Neural cell (in vitro differentiated cells): Measurements from ENCODE around the gene GTF2H3. TPM values are rescaled to one million over a fixed set of nuclear protein-coding genes. Genes with fewer than 3 reads are reported as not detected.

Experiments used
- H2AFZ ChIP-seq: fragments of 200-600, 300-800 bp; sonication (generic), shearing (Covaris generic); 2 replicates; pipeline ENCODE4 v1.6.0; 2014; ENCODE audit warnings: low read depth, mild to moderate bottlenecking, antibody characterized with exemption, low read length, moderate library complexity
- H3F3A ChIP-seq: fragments of 200-600 bp; shearing (Covaris generic); 2 replicates; pipeline ENCODE4 v1.6.1; 2016; ENCODE audit warnings: mild to moderate bottlenecking, moderate library complexity, mixed read lengths, antibody characterized with exemption, low read length; ENCODE audit not compliant: insufficient read depth, poor library complexity, severe bottlenecking
- H3K27ac ChIP-seq: fragments of 200-600, 300-800 bp; sonication (generic), shearing (Covaris generic); 2 replicates; pipeline ENCODE4 v1.5.1; 2014; ENCODE audit warnings: mild to moderate bottlenecking, low read length, moderate library complexity
- H3K27me3 ChIP-seq: fragments of 300-800, 200-600 bp; sonication (generic), shearing (Covaris generic); 2 replicates; pipeline ENCODE4 v1.6.0; 2014; ENCODE audit warnings: mild to moderate bottlenecking, low read depth, low read length, moderate library complexity; ENCODE audit not compliant: insufficient read depth
- H3K36me3 ChIP-seq: fragments of 300-800, 200-600 bp; sonication (generic), shearing (Covaris generic); 2 replicates; pipeline ENCODE4 v1.5.1; 2014; ENCODE audit warnings: mild to moderate bottlenecking, antibody characterized with exemption, low read length, moderate library complexity; ENCODE audit not compliant: insufficient read depth
- H3K4me2 ChIP-seq: fragments of 300-800, 200-600 bp; sonication (generic), shearing (Covaris generic); 2 replicates; pipeline ENCODE4 v1.6.0; 2014; ENCODE audit warnings: mild to moderate bottlenecking, low read length
- H3K4me3 ChIP-seq: fragments of 300-800, 200-600 bp; sonication (generic), shearing (Covaris generic); 2 replicates; pipeline ENCODE4 v1.5.1; 2014; ENCODE audit warnings: mild to moderate bottlenecking, low read length, moderate library complexity
- H3K79me2 ChIP-seq: fragments of 200-600 bp; shearing (Covaris generic); replicated peaks from 2 replicates; pipeline ENCODE4 v1.6.0; 2014; ENCODE audit warnings: mild to moderate bottlenecking, low read length, moderate library complexity; ENCODE audit not compliant: insufficient read depth
- H3K9ac ChIP-seq: fragments of 300-800, 200-600 bp; sonication (generic), shearing (Covaris generic); 2 replicates; pipeline ENCODE4 v1.6.1; 2016; ENCODE audit warnings: mild to moderate bottlenecking, low read length, mixed read lengths
- H3K9me2 ChIP-seq: fragments of 200-600 bp; shearing (Covaris generic); 2 replicates; pipeline ENCODE4 v1.6.1; 2016; ENCODE audit warnings: mild to moderate bottlenecking, low read length, mixed read lengths; ENCODE audit not compliant: insufficient read depth
- H3K9me3 ChIP-seq: fragments of 200-600, 300-800 bp; sonication (generic), shearing (Covaris generic); 2 replicates; pipeline ENCODE4 v1.6.1; 2016; ENCODE audit warnings: mild to moderate bottlenecking, mixed run types, low read length, moderate library complexity, mixed read lengths
- H4K20me1 ChIP-seq: fragments of 200-600 bp; shearing (Covaris generic); 2 replicates; pipeline ENCODE4 v1.6.1; 2016; ENCODE audit warnings: mild to moderate bottlenecking, mixed run types; ENCODE audit not compliant: insufficient read depth
- EZH2 ChIP-seq: fragments of 200-600, 300-800 bp; shearing (Covaris generic), sonication (generic); IDR thresholded peaks from 2 replicates; pipeline ENCODE4 v1.6.1; 2014; ENCODE audit warnings: antibody characterized with exemption, low read length, borderline replicate concordance, mild to moderate bottlenecking; ENCODE audit not compliant: insufficient read depth, poor library complexity, severe bottlenecking
- RAD21 ChIP-seq: fragments of 450-650 bp; conservative IDR thresholded peaks from 2 replicates; pipeline ENCODE4 v1.6.1; 2014; ENCODE audit warnings: antibody characterized with exemption, mild to moderate bottlenecking, moderate library complexity
- SMC3 ChIP-seq: fragments of 450-650 bp; conservative IDR thresholded peaks from 2 replicates; pipeline ENCODE4 v1.6.1; 2014; ENCODE audit warnings: antibody characterized with exemption, mild to moderate bottlenecking, moderate library complexity; ENCODE audit not compliant: poor library complexity
- polyA plus RNA-seq: library from polyadenylated mRNA; depleted of rRNA; stranded (reverse); fragments of >200 nt; gene quantifications from 2 replicates; pipeline ENCODE4 v1.2.3, GENCODE V29; 2014
- small RNA-seq, 3 experiments: library from RNA; depleted of rRNA; stranded (forward); fragments of <200 nt; gene quantifications; one replicate each; pipeline ENCODE3, GENCODE V24; 2012

Gene GTF2H3
- polyA plus RNA-seq, 1 donor from 2014 or later: 47.8 TPM

DNA sequence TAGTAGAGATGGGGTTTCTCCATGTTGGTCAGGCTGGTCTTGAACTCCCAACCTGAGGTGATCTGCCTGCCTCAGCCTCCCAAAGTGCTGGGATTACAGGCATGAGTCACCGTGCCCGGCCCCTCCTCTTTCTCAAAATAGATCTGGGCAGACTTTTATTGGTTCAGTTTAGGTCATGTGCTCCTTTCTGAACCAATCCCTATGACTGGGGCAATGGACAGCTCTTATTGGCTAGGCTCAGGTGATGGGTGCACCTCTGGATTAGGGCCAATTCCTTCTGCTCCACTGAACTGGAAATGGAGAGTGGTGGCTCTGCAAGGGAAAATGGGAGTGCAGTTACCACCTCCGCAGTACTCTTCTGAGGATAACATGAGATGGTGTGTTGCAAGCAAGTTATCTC, 72.3 kb downstream of the GTF2H3 start:
- no peaks in the 10 kb centered on the region for H3K27me3 ChIP-seq
- no peak overlapping the region for H2AFZ ChIP-seq
- H3K4me3 ChIP-seq: no peak overlapping the region
- H4K20me1 ChIP-seq: no peaks in the 10 kb centered on the region
- no peaks in the 10 kb centered on the region for H3K79me2 ChIP-seq
- no peak overlapping the region for H3K4me2 ChIP-seq
- no peak overlapping the region for H3K9ac ChIP-seq
- H3F3A ChIP-seq: no peaks in the 10 kb centered on the region
- no peaks in the 10 kb centered on the region for H3K36me3 ChIP-seq
- no peak overlapping the region for H3K27ac ChIP-seq
- TF ChIP-seq SMC3: no peak
- H3K9me2 ChIP-seq: no peaks in the 10 kb centered on the region
- no peaks in the 10 kb centered on the region for H3K9me3 ChIP-seq

- Histone ChIP-seq H3K36me3 (no peaks in the 10 kb centered on the region), H3K4me3 (no peak overlapping the region), H3K27ac (no peak overlapping the region), H3K79me2 (no peaks in the 10 kb centered on the region), H3K27me3 (no peaks in the 10 kb centered on the region), H4K20me1 (no peaks in the 10 kb centered on the region), H3K4me2 (no peak overlapping the region), H2AFZ (no peak overlapping the region), H3K9me2 (no peaks in the 10 kb centered on the region), H3F3A (no peaks in the 10 kb centered on the region), H3K9me3 (no peaks in the 10 kb centered on the region), H3K9ac (no peak overlapping the region)
- TF ChIP-seq EZH2: no peak
- TF ChIP-seq RAD21: no peak
Observed at GRCh38 chr12:123707466-123707865, 73.8 kb downstream of the GTF2H3 start.

Small RNAs within 50 kb of the gene (small RNA-seq; reads per million reads assigned to genes)
- gene SNORA9B: 0 to 1.8 (median 0.74) reads per million in 3 experiments

Other genes with a start within 250 kb of the GTF2H3 start
- 28.9 and 40.0 TPM in 2 replicates for gene KMT5A, start 249.7 kb upstream of the GTF2H3 start, polyA plus RNA-seq
- gene RILPL2, start 197.1 kb upstream of the GTF2H3 start, polyA plus RNA-seq: 0.07 and 0.20 TPM in 2 replicates
- 21.2 and 22.7 TPM in 2 replicates for gene SNRNP35, start 175.7 kb upstream of the GTF2H3 start, polyA plus RNA-seq
- 1.4 and 9.0 TPM in 2 replicates for gene RILPL1, start 100.1 kb upstream of the GTF2H3 start, polyA plus RNA-seq
- 159 and 172 TPM in 2 replicates for gene TMED2, start 49.3 kb upstream of the GTF2H3 start, polyA plus RNA-seq
- gene DDX55, start 31.7 kb upstream of the GTF2H3 start, polyA plus RNA-seq: 58.8 and 75.7 TPM in 2 replicates
- gene EIF2B1, start 143 bp upstream of the GTF2H3 start, polyA plus RNA-seq: 59.9 and 71.1 TPM in 2 replicates
- 14.3 and 15.1 TPM in 2 replicates for gene TCTN2, start 37.3 kb downstream of the GTF2H3 start, polyA plus RNA-seq
- gene ATP6V0A2, start 78.5 kb downstream of the GTF2H3 start, polyA plus RNA-seq: 33.5 and 34.5 TPM in 2 replicates
- gene DNAH10, start 128.5 kb downstream of the GTF2H3 start, polyA plus RNA-seq: 1.6 and 1.9 TPM in 2 replicates